ENCODE data around the gene VPS9D1. TPM values are rescaled to one million over a fixed set of nuclear protein-coding genes. Genes with fewer than 3 reads are reported as not detected.
A peak's percentile ranks its signal among the peaks of the same experiment; 100 is the strongest.

Gene VPS9D1
- total and polyA plus RNA-seq, 9 donors: 0.50 to 15.5 (median 9.7) TPM

DNA sequence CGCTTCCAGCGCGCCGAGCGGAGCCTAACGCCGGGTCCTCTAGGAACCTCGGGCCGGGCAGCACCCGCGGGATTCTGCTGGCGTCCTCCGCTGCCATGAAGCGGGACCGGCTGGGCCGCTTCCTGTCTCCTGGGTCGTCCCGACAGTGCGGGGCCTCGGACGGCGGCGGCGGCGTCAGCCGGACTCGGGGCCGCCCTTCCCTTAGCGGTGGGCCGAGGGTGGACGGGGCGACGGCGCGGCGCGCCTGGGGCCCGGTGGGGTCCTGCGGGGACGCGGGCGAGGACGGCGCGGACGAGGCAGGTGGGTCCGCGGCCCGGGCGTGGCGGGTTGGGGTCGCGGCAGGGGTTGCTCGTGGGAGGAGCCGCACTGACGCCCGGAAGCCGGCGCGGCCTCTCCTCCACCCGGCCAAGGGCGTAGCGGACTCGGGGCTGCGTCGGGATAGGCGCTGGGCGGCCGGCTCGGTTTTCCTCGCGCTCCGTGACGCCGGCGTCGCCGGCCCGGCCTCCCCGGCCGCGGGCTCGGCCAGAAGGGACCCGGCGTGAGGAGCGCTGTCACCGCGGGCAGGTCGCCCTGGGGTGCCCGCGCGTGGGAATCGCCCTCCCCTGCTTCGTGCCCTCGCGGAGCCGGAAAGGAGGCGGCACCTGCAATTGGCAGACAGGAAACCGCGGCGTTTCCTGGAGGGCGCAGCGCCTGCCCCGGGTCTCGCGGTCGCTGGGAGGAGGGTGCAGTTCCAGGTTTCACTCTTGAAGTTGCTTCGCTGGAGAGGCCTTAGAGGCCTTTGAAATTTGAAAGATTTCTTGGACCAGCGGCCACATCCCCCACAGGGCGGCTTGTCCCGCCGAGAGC, 1.1 kb upstream of the VPS9D1 start:
- DNase-seq: peak in 2 of 5 donors; percentile 23 to 61
- no peak for TF ChIP-seq CTCF (IDR thresholded peaks at IDR 0.05)
- TF ChIP-seq EP300 (IDR thresholded peaks at IDR 0.05): no peak
- TF ChIP-seq POLR2A (IDR thresholded peaks at IDR 0.05): no peak
- WGBS, 3 donors: 0 to 2% (median 1%) methylated on average over 52 to 112 of the region's 112 CpGs
- Histone ChIP-seq H3K4me3 (peak overlapping the region; percentile 94), H3K4me1 (ENCODE audit: insufficient read depth) (peaks cover 11% of the 10 kb centered on the region), H3K36me3 (no peaks in the 10 kb centered on the region), H3K27ac (peak overlapping the region; percentile 26 to 95), H3K9me3 (no peaks in the 10 kb centered on the region), H3K27me3 (no peaks in the 10 kb centered on the region)
- intact Hi-C loops (cut with DNase I): no loop called here

DNA sequence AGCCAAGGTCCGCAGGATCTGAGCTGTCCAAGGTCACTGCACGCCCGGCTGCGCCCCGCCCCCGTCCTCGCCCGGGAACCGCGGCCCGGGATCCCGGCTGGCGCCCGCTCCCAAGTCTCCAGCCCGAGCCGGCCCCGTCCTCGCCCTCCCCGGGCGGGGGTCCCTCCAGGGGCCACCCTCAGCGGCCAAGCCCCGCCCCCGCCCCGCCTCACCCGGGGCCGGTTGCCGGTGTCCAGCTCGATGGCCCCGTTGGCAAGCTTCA, 216 bp downstream of the VPS9D1 start:
- no peak for TF ChIP-seq POLR2A (IDR thresholded peaks at IDR 0.05)
- no peak for TF ChIP-seq CTCF (IDR thresholded peaks at IDR 0.05)
- no peak for TF ChIP-seq EP300 (IDR thresholded peaks at IDR 0.05)
- Histone ChIP-seq H3K4me3 (peak overlapping the region; percentile 94), H3K27ac (peak overlapping the region; percentile 26 to 95), H3K4me1 (ENCODE audit: insufficient read depth) (peaks cover 11% of the 10 kb centered on the region), H3K9me3 (no peaks in the 10 kb centered on the region), H3K36me3 (no peaks in the 10 kb centered on the region), H3K27me3 (no peaks in the 10 kb centered on the region)
- intact Hi-C loops (cut with DNase I): no loop called here
- 0 to 1% (median 0%) methylated on average over 14 to 29 of the region's 29 CpGs for WGBS, 3 donors
- peak in 4 of 5 donors; percentile 51 to 76 (median 64) for DNase-seq

GRCh38 chr16:89717688-89718505, 2.8 kb downstream of the VPS9D1 start:
- DNase-seq: peak in 1 of 5 donors; percentile 7
- Histone ChIP-seq H3K36me3 (no peaks in the 10 kb centered on the region), H3K27ac (no peak overlapping the region), H3K27me3 (no peaks in the 10 kb centered on the region), H3K4me3 (no peak overlapping the region), H3K9me3 (no peaks in the 10 kb centered on the region), H3K4me1 (ENCODE audit: insufficient read depth) (peaks cover 11% of the 10 kb centered on the region)
- TF ChIP-seq POLR2A (IDR thresholded peaks at IDR 0.05) (no peak), EP300 (IDR thresholded peaks at IDR 0.05) (no peak), CTCF (IDR thresholded peaks at IDR 0.05) (no peak)
- 71 to 81% (median 73%) methylated on average over 24 of the region's 24 CpGs for WGBS, 3 donors
- intact Hi-C loops (cut with DNase I): no loop called here

DNA sequence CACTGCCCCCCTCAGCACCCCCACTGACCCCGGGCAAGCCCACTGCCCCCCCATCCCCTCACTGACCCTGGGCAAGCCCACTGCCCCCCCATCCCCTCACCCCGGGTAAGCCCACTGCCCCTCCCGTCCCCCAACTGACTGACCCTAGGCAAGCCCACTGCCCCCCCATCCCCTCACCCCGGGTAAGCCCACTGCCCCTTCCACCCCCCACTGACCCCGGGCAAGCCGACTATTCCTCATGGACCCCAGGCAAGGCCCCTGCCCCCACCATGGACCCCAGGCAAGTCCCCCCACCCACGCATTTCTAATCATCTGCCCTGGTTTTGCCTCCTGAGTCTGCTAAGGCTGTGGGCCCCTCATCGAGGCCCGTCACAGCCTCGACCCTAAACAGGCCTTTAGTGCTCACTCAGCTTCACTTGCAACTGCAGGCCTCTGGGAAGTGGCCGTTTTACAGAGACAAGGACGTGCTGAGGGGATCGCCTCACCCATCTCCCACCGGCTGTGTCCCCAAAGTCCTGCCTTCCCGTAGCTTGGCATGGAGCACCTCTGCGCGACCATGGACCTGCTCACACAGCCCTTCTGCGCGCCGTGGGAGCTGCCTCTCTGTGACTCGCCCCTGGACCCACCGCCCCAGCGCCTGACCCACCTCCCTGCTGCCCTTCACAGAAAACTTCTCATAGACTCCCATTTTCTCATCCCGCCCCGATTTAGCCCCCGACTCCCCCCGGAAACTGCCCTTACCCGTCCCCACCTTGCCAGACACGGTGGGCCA, 3.6 kb downstream of the VPS9D1 start:
- Histone ChIP-seq H3K9me3 (no peaks in the 10 kb centered on the region), H3K4me3 (no peak overlapping the region), H3K36me3 (no peaks in the 10 kb centered on the region), H3K27ac (no peak overlapping the region), H3K27me3 (no peaks in the 10 kb centered on the region), H3K4me1 (ENCODE audit: insufficient read depth) (peaks cover 5% of the 10 kb centered on the region)
- intact Hi-C loops (cut with DNase I): no loop called here
- peak in 1 of 5 donors; percentile 8 for DNase-seq
- no peak for TF ChIP-seq CTCF (IDR thresholded peaks at IDR 0.05)
- no peak for TF ChIP-seq POLR2A (IDR thresholded peaks at IDR 0.05)
- WGBS, 3 donors: 78 to 86% (median 80%) methylated on average over 29 of the region's 29 CpGs

Data from ovary (tissue), 9 donors.